HEK293T (cell line): ENCODE measurements around the gene BSPRY.

Source experiments
- CTBP1 ChIP-seq: fragments of 450-650 bp; IDR thresholded peaks from 2 replicates; pipeline ENCODE4 v1.6.1; 2016; ENCODE audit warnings: borderline replicate concordance
- LEF1 ChIP-seq: fragments of 450-650 bp; IDR thresholded peaks from 2 replicates; pipeline ENCODE4 v1.6.1; 2017; ENCODE audit warnings: mild to moderate bottlenecking, borderline replicate concordance
- TF ChIP-seq, protein P1 (sequence below): fragments of 450-650 bp; IDR thresholded peaks from 2 replicates; pipeline ENCODE4 v1.6.1; 2016

GRCh38 chr9:113359385-113359784, 10.0 kb downstream of the BSPRY start:
- TF ChIP-seq, protein P1, sequence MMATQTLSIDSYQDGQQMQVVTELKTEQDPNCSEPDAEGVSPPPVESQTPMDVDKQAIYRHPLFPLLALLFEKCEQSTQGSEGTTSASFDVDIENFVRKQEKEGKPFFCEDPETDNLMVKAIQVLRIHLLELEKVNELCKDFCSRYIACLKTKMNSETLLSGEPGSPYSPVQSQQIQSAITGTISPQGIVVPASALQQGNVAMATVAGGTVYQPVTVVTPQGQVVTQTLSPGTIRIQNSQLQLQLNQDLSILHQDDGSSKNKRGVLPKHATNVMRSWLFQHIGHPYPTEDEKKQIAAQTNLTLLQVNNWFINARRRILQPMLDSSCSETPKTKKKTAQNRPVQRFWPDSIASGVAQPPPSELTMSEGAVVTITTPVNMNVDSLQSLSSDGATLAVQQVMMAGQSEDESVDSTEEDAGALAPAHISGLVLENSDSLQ, result no peak
- TF ChIP-seq CTBP1 (no peak), LEF1 (no peak)
